NCI-H524 treated with DMSO at 0.1 percent for 48 hours (cell line): ENCODE measurements around the gene ZNF473.

Source experiments
- DNase-seq: peaks from one replicate; lab custom pipeline; 2025; lab: John Stamatoyannopoulos, UW

ZNF473 gene

GRCh38 chr19:50003810-50004419 lies 21.9 kb upstream of the ZNF473 start:
- DNase-seq, result no peak

DNA sequence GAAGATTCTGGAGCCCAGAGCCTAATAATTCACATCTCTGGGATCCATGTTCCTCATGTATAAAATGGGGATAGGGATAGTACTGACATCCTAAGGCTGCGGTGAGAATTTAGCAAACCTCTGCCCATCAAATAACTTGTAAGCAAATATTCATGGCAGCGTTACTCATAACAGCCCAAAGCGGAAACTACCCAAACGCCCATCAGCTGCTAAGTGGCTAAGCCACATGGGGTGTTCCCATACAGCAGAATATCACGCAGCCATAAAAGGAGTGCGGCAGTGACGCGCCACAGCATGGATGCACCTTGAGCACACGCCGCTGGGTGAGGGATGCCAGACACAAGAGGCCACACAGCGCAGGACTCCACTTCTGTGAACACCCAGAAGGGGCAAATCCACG lies 20.4 kb upstream of the ZNF473 start:
- no peak for DNase-seq

DNA sequence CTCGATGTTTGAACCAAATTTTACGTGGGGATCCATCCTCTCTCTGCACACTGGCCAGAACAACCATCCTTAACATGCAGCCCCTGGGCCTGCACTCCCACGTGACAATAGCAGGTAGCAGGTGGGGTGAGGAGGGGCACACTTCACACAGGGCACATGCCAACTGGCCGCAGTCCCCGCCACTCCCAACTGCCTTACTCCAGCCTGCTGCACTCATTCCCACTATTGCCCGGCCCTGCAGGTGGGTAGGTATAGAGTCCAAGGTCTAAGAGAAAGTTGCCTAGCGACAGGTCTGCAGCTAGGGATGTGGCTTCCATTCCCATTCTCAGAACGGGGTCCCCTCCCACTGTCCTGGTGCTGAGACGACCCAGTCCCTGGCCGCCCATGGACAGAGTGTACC lies 18.6 kb upstream of the ZNF473 start:
- no peak for DNase-seq

GRCh38 chr19:50007947-50008346 lies 17.9 kb upstream of the ZNF473 start:
- no peak for DNase-seq

DNA sequence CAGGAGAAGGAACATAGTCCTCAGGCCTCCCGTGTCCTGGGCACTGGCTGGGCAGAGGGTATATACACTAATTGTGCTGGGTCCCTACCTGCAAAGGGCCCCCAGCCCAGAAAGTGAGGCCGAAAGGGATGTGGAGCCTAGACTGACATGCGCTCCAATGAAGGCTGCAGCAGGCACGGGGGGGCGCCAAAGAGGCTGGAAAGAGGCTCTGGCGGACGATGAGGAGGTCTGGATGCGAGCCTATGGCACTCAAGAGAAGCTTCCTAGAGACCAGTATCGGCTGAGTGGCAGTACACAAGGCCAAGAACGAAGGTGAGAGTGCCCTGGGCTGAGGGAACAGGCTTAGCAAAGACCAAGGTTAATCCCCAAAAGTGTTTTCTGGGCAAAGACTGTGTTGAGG lies 17.3 kb upstream of the ZNF473 start:
- no peak for DNase-seq

DNA sequence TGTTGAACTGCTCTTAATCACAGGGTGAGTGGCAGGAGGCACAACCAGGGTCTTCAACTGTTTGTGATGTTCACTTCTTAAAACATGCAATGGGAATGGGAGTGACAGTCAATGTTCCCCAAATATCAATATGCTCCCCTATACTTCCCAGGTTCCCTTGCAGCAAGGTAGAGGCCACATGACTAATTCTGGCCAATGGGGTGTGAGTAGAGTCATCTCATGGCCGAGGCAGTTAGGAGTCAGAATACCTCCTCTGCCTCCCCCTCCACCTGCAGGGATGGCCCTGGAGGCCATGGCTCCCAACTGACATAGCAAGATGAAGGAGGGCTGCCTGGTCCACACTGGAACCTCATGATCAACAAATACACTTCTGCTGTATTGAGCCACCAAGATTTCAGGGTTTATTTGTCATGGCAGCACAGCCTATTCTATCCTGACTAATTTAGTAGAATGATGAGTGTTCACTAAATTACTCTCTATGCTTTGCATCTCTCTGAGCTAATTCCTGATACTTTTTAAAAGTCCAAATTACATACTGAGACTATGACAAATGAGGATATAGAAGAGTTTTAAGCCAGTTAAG lies 9.5 kb upstream of the ZNF473 start:
- DNase-seq, result no peak

- DNase-seq, result no peak
These were observed 5.3 kb upstream of the ZNF473 start for GRCh38 chr19:50020481-50020880.

GRCh38 chr19:50022823-50023222 lies 3.0 kb upstream of the ZNF473 start:
- DNase-seq, result no peak

DNA sequence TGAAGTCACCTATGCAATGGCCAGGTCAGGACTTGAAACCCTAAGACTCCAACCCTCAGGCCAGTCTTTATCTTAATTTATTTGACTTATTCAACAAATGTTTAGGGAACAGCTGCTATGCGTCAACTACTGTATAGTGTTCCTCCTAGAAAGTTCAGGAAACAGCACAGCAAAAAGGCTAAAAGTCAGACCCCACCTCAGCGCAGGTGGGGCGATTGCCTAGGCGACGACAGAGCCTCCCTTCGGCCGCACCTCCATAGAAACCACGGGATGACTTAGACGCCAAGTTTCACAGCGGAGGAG lies 1.1 kb upstream of the ZNF473 start:
- no peak for DNase-seq

DNA sequence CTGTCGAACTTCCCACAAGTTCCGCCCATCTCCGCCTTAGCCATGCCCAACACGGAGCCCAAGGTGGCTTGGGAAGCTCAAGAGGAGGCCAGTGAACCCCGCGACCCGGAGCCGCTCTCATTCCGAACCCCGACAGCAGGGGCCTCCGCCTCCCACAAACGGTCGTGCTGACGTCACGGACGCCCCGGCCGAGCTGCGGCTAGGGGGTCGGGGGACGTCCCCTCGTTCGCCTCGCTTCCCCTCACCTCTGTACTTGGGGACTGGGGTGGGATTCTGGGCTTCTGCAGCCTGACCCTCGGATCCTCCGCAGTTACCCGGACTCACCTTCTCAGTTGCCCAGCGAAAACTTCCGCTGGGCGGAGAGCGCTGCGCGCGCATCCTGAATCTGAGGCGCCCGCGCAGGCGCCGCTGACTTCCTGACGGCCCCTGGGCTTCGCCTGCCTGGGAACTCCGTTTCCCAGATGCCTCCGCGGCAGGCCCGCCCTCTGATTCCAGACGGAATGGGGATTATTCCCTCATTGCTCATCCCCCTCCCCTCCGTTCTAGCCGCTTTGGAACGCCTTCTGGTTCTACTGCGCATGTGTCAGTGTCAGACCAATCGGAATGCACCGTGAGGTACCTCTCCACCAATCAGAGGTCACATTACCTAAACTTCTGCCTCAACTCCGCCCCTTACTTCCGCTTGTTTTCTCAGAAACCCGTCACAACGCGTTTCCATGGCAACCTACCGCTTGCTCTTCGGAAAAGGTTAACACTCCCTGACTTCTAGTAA lies 597 bp upstream of the ZNF473 start, which contains the start of gene VRK3:
VRK3 (minus strand) TSS at position 351 of the 772 bp plus-strand sequence. CDS start 9,210 bp downstream, outside the sequence.
- DNase-seq, result peak; percentile 99

GRCh38 chr19:50026550-50026906 lies 723 bp downstream of the ZNF473 start:
- DNase-seq, result no peak

DNA sequence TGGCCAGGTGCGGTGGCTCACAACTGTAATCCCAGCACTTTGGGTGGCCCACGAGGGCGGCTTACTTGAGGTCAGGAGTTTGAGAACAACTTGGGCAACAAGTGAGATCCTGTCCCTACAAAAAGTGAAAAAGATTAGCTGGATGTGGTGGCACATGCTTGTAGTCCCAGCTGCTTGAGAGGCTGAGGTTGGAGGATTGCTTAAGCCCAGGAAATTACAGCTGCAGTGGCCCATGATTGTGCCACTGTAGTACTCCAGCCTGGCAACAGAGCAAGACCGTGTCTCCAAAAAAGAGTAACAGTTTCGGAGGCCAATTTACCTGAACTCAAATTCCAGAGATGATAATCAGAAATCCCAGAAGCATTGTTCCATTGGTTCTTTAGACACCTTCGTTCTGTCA lies 4.4 kb downstream of the ZNF473 start:
- DNase-seq, result no peak

- no peak for DNase-seq
These were observed 5.1 kb downstream of the ZNF473 start for GRCh38 chr19:50030937-50031336.

GRCh38 chr19:50036908-50037307 lies 11.1 kb downstream of the ZNF473 start:
- no peak for DNase-seq

GRCh38 chr19:50039968-50040367 lies 14.2 kb downstream of the ZNF473 start:
- DNase-seq, result no peak

GRCh38 chr19:50040967-50041366 lies 15.2 kb downstream of the ZNF473 start:
- DNase-seq, result no peak

DNA sequence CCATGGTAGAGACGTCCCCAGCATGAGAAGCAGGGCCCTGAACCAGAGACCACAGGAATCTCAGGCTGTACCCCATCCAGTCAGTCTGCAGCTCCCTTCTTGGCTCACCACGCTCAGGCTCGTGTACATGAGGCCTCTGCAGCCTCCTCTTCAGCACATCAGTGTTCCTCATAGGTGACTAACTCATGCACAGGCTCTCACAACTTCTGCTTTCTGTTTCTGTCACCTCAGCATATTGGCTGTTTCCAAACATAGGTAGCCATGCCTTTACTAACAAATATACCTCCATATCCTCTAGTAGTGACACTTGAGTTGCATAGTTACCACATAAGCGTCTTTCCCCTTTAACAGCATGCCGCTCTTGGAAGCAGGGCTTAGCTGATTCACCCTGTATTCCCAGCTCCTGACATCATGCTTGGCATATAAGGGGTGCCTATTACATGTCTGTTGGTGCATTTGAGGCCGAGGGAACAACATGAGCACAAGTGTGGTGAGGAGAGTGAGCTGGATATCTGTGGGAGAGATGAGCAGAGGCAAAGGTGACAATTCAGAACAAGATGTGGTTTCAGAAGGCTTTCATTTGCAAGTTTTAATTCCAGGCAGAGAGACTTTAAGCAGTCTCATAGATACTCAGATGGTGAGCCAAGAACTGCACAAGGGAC lies 16.7 kb downstream of the ZNF473 start:
- DNase-seq, result no peak

GRCh38 chr19:50043967-50044366 lies 18.2 kb downstream of the ZNF473 start:
- no peak for DNase-seq

- DNase-seq, result no peak
These were observed 19.1 kb downstream of the ZNF473 start for GRCh38 chr19:50044922-50045321.

DNA sequence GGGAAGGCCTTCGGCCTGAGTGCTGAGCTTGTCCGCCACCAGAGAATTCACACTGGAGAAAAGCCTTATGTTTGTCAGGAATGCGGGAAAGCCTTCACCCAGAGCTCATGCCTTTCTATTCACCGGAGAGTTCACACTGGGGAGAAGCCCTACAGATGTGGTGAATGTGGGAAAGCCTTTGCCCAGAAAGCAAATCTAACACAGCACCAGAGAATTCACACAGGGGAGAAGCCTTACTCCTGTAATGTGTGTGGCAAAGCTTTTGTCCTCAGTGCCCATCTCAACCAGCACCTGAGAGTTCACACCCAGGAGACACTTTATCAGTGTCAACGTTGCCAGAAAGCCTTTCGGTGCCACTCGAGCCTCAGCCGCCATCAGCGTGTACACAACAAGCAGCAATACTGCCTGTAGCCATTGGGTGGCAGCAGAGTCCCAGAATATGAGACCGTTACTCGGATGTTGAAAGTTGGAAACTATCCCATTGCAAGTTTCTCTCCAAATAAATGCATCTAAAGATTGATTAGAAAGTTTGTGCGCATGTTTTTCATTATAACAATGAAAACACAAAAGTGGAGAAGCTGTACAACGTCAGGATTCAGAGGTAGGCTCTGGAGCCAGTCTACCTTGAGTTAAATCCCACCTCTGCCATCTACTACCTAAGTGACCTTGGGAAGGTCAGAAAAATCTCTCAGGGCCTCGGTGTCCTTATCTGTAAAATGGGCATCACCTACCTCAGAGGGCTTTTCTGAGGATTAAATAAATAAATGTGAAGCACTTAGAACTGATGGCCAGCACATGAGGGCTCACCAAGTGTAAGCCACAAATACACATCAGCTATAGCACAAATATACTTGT lies 21.1 kb downstream of the ZNF473 start:
- DNase-seq, result no peak

GRCh38 chr19:50047671-50048070 lies 21.9 kb downstream of the ZNF473 start:
- no peak for DNase-seq
